DOHH2 (cell line): ENCODE measurements around the gene GAS2L2.

Experiments used
- EZH2phosphoT487 ChIP-seq: fragments of 200-600 bp; sonication (generic); IDR thresholded peaks from 2 replicates; pipeline ENCODE4 v1.6.1; 2017; ENCODE audit warnings: borderline replicate concordance, mild to moderate bottlenecking, antibody characterized with exemption, low read length, moderate library complexity, mixed read lengths
- TF ChIP-seq, protein P1 (sequence below): fragments of 200-600 bp; sonication (generic); IDR thresholded peaks from one replicate; pipeline ENCODE4 v1.5.1; 2014; ENCODE audit warnings: antibody characterized with exemption, mild to moderate bottlenecking, low read depth, low read length; ENCODE audit not compliant: poor library complexity, severe bottlenecking

- TF ChIP-seq, protein P1, sequence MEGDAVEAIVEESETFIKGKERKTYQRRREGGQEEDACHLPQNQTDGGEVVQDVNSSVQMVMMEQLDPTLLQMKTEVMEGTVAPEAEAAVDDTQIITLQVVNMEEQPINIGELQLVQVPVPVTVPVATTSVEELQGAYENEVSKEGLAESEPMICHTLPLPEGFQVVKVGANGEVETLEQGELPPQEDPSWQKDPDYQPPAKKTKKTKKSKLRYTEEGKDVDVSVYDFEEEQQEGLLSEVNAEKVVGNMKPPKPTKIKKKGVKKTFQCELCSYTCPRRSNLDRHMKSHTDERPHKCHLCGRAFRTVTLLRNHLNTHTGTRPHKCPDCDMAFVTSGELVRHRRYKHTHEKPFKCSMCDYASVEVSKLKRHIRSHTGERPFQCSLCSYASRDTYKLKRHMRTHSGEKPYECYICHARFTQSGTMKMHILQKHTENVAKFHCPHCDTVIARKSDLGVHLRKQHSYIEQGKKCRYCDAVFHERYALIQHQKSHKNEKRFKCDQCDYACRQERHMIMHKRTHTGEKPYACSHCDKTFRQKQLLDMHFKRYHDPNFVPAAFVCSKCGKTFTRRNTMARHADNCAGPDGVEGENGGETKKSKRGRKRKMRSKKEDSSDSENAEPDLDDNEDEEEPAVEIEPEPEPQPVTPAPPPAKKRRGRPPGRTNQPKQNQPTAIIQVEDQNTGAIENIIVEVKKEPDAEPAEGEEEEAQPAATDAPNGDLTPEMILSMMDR, result no peak
- no peak for TF ChIP-seq EZH2phosphoT487
These were observed 12.9 kb upstream of the GAS2L2 start for GRCh38 chr17:35765756-35766488.
